GM10248 (cell line): ENCODE measurements around the gene GAP43.

Source experiments
- CTCF ChIA-PET: fragments of 300-600 bp; sonication (Branson Sonifier 250); formaldehyde crosslinking; extraction: SDS; loops from one replicate; lab custom pipeline; 2021; ENCODE audit warnings: antibody characterized with exemption; lab: Yijun Ruan, JAX
- POLR2A ChIA-PET: fragments of 350-650 bp; sonication (Branson Sonifier 250); formaldehyde crosslinking; extraction: SDS; loops from one replicate; lab custom pipeline; 2020; ENCODE audit warnings: antibody characterized with exemption; lab: Yijun Ruan, JAX
- DNase-seq: peaks from one replicate; pipeline ENCODE4 v3.0.0; 2012; ENCODE audit errors: extremely low spot score
- CTCF ChIP-seq: IDR thresholded peaks from 2 replicates; pipeline ENCODE4 v1.5.1; 2012; ENCODE audit warnings: mild to moderate bottlenecking, low read depth; ENCODE audit errors: extremely low read depth, missing control alignments, control extremely low read depth

Gene GAP43

DNA sequence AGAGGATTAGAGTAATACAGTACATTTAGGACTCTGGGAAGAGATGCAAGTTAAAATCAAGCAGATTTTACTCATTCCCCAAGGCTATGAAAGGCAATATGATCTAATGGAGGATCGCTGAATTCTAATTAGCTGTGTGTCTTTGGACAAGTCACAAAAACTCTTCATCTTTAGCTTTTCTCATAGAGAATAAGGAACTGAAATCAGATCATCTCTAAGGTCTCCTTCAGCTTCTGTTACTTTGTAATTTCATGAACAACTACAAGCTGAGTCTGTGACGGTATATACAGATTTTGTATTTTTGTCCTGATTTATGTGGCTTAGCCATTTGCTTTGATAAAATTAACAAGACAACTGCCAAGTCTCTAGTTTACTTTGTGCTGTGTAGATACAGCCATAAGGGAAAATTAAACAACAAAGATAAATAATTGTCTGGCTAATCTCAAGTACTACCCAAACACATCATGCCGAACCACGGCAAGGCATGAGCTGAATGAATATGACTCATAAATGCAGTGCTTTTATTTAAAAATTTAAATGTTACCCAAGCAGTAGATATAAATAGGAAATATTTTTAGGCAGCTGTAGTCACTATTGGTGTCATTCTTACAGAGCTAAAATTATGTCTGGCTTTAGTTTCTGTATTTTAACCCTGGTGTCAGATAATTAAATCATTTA is 81.5 kb downstream of the GAP43 start:
- POLR2A ChIA-PET = no interaction called here
- CTCF ChIA-PET = interaction anchor here (1.0 to 1.3 kb wide), 3 partner anchors 12 to 132 kb away, joined by 3 to 6 read pairs (median 4); no protein-coding TSS in a partner anchor
- TF ChIP-seq CTCF = no peak

GRCh38 chr3:115706311-115706829 is 83.1 kb downstream of the GAP43 start:
- no peak for DNase-seq
- CTCF ChIA-PET = no interaction called here
- POLR2A ChIA-PET = no interaction called here
- TF ChIP-seq CTCF = no peak

More for the DNA sequence above, 81.5 kb downstream of the GAP43 start:
- no peak for DNase-seq

GRCh38 chr3:115708540-115708939 is 85.2 kb downstream of the GAP43 start:
- DNase-seq = no peak
- no peak for TF ChIP-seq CTCF
- CTCF ChIA-PET = interaction anchor here (1.0 to 1.2 kb wide), 2 partner anchors 10 to 15 kb away, joined by 3 read pairs; no protein-coding TSS in a partner anchor
- POLR2A ChIA-PET = no interaction called here

- ChIA-PET CTCF (interaction anchor here (1.0 to 1.2 kb wide), 2 partner anchors 9 to 16 kb away, joined by 3 read pairs; no protein-coding TSS in a partner anchor), POLR2A (no interaction called here)
- DNase-seq = no peak
- no peak for TF ChIP-seq CTCF
Observed at GRCh38 chr3:115709093-115709492, 85.8 kb downstream of the GAP43 start.

GRCh38 chr3:115709931-115710330 is 86.6 kb downstream of the GAP43 start:
- POLR2A ChIA-PET = no interaction called here
- CTCF ChIA-PET = interaction anchor here (0.7 kb wide), 1 partner anchor 9 kb away, joined by 3 read pairs; no protein-coding TSS in a partner anchor
- DNase-seq = no peak
- no peak for TF ChIP-seq CTCF

GRCh38 chr3:115710799-115711198 is 87.5 kb downstream of the GAP43 start:
- no peak for TF ChIP-seq CTCF
- DNase-seq = no peak
- ChIA-PET CTCF (interaction anchor here (1.1 to 1.2 kb wide), 2 partner anchors 24 to 73 kb away, joined by 3 to 4 read pairs; no protein-coding TSS in a partner anchor), POLR2A (no interaction called here)
